ENCODE data around the gene AARSD1. TPM values are rescaled to one million over a fixed set of nuclear protein-coding genes. Genes with fewer than 3 reads are reported as not detected.
A peak's percentile ranks its signal among the peaks of the same experiment; 100 is the strongest.

The AARSD1 gene
- total and polyA plus RNA-seq, 2 experiments from 2014 or later: 25.7 to 74.4 TPM

DNA sequence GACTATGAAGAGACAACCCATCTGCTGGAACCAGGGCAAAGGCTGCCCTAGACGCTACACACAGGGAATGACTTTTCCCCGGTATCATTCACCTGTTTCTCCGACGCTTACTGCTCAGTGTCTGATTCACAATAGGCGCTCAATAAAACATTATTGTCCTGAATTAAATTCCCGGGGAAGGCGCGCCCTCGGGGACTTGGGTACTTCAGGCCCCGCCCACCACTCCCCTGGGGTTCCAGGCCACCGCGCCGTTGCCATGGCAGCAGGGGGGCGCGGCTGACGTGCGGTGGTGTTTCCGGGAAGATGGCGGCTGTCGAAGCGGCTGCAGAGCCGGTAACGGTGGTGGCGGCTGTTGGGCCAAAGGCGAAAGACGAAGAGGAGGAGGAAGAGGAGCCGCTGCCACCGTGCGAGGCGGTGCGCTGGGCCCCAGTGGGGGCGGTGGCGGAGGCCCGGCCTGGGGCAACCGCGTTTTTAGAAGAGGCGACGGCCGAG is 16.1 kb upstream of the AARSD1 start, which contains the start of gene RUNDC1:
RUNDC1 (plus strand) TSS at position 292 of the 492 bp plus-strand sequence; CDS start at position 304, 12 bp downstream.
- TF ChIP-seq, protein P1, sequence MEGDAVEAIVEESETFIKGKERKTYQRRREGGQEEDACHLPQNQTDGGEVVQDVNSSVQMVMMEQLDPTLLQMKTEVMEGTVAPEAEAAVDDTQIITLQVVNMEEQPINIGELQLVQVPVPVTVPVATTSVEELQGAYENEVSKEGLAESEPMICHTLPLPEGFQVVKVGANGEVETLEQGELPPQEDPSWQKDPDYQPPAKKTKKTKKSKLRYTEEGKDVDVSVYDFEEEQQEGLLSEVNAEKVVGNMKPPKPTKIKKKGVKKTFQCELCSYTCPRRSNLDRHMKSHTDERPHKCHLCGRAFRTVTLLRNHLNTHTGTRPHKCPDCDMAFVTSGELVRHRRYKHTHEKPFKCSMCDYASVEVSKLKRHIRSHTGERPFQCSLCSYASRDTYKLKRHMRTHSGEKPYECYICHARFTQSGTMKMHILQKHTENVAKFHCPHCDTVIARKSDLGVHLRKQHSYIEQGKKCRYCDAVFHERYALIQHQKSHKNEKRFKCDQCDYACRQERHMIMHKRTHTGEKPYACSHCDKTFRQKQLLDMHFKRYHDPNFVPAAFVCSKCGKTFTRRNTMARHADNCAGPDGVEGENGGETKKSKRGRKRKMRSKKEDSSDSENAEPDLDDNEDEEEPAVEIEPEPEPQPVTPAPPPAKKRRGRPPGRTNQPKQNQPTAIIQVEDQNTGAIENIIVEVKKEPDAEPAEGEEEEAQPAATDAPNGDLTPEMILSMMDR (conservative IDR thresholded peaks at IDR 0.05; ENCODE audit: low read depth in 2 of 2): no peak
- TF ChIP-seq STAT1 (IDR thresholded peaks at IDR 0.05; ENCODE audit: unreplicated experiment): no peak
- no peak for TF ChIP-seq EZH2phosphoT487 (IDR thresholded peaks at IDR 0.05; ENCODE audit: unreplicated experiment)
- no peak for TF ChIP-seq ZNF331 (CRISPR knock-in tag; IDR thresholded peaks at IDR 0.05; ENCODE audit: low read depth)
- TF ChIP-seq, protein P2, sequence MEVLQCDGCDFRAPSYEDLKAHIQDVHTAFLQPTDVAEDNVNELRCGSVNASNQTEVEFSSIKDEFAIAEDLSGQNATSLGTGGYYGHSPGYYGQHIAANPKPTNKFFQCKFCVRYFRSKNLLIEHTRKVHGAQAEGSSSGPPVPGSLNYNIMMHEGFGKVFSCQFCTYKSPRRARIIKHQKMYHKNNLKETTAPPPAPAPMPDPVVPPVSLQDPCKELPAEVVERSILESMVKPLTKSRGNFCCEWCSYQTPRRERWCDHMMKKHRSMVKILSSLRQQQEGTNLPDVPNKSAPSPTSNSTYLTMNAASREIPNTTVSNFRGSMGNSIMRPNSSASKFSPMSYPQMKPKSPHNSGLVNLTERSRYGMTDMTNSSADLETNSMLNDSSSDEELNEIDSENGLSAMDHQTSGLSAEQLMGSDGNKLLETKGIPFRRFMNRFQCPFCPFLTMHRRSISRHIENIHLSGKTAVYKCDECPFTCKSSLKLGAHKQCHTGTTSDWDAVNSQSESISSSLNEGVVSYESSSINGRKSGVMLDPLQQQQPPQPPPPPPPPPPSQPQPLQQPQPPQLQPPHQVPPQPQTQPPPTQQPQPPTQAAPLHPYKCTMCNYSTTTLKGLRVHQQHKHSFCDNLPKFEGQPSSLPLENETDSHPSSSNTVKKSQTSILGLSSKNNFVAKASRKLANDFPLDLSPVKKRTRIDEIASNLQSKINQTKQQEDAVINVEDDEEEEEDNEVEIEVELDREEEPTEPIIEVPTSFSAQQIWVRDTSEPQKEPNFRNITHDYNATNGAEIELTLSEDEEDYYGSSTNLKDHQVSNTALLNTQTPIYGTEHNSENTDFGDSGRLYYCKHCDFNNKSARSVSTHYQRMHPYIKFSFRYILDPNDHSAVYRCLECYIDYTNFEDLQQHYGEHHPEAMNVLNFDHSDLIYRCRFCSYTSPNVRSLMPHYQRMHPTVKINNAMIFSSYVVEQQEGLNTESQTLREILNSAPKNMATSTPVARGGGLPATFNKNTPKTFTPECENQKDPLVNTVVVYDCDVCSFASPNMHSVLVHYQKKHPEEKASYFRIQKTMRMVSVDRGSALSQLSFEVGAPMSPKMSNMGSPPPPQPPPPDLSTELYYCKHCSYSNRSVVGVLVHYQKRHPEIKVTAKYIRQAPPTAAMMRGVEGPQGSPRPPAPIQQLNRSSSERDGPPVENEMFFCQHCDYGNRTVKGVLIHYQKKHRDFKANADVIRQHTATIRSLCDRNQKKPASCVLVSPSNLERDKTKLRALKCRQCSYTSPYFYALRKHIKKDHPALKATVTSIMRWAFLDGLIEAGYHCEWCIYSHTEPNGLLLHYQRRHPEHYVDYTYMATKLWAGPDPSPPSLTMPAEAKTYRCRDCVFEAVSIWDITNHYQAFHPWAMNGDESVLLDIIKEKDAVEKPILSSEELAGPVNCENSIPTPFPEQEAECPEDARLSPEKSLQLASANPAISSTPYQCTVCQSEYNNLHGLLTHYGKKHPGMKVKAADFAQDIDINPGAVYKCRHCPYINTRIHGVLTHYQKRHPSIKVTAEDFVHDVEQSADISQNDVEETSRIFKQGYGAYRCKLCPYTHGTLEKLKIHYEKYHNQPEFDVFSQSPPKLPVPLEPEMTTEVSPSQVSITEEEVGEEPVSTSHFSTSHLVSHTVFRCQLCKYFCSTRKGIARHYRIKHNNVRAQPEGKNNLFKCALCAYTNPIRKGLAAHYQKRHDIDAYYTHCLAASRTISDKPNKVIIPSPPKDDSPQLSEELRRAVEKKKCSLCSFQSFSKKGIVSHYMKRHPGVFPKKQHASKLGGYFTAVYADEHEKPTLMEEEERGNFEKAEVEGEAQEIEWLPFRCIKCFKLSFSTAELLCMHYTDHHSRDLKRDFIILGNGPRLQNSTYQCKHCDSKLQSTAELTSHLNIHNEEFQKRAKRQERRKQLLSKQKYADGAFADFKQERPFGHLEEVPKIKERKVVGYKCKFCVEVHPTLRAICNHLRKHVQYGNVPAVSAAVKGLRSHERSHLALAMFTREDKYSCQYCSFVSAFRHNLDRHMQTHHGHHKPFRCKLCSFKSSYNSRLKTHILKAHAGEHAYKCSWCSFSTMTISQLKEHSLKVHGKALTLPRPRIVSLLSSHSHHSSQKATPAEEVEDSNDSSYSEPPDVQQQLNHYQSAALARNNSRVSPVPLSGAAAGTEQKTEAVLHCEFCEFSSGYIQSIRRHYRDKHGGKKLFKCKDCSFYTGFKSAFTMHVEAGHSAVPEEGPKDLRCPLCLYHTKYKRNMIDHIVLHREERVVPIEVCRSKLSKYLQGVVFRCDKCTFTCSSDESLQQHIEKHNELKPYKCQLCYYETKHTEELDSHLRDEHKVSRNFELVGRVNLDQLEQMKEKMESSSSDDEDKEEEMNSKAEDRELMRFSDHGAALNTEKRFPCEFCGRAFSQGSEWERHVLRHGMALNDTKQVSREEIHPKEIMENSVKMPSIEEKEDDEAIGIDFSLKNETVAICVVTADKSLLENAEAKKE (CRISPR knock-in tag; IDR thresholded peaks at IDR 0.05): no peak
- peak; percentile 73 for TF ChIP-seq CREB1 (CRISPR knock-in tag; IDR thresholded peaks at IDR 0.05; ENCODE audit: low read depth)
- no peak for TF ChIP-seq EZH2 (IDR thresholded peaks at IDR 0.05; ENCODE audit: low read depth, unreplicated experiment)
- TF ChIP-seq POLR2AphosphoS5 (IDR thresholded peaks at IDR 0.05; ENCODE audit: low read depth): peak; percentile 68

More for the DNA sequence above, 16.1 kb upstream of the AARSD1 start, which contains the start of gene RUNDC1:
- Histone ChIP-seq H3K36me3 (ENCODE audit: insufficient read depth) (no peaks in the 10 kb centered on the region), H3K4me1 (ENCODE audit: insufficient read depth) (peaks cover 16% of the 10 kb centered on the region), H3K4me3 (peak within 1 kb of the TSS; percentile 92), H4K20me1 (replicated peaks; ENCODE audit: insufficient read depth) (0 out of 2 replicates have a peak, but pooled peaks cover 4% of the 10 kb centered on the region), H3K79me2 (replicated peaks; ENCODE audit: insufficient read depth) (peaks cover 33% of the 10 kb centered on the region), H3K27me3 (ENCODE audit: insufficient read depth) (no peaks in the 10 kb centered on the region), H3K9me2 (ENCODE audit: insufficient read depth) (no peaks in the 10 kb centered on the region), H3K27ac (ENCODE audit: low read depth) (peak within 1 kb of the TSS; percentile 96), H3F3A (replicated peaks; ENCODE audit: low read depth) (peaks cover 9% of the 10 kb centered on the region; the same call in 1 of the 2 replicates), H2AFZ (peak within 1 kb of the TSS; percentile 100), H3K4me2 (peak within 1 kb of the TSS; percentile 96)
- Mint-ChIP-seq H3K27ac (peak within 1 kb of the TSS; percentile 95), H3K9me3 (no peaks in the 10 kb centered on the region; the same call in 2 of the 3 replicates), H3K4me1 (peaks cover 17% of the 10 kb centered on the region), H3K4me3 (peak within 1 kb of the TSS; percentile 96), H3K27me3 (ENCODE audit: insufficient read depth, low read depth, poor library complexity) (peaks cover 18% of the 10 kb centered on the region), H3K36me3 (ENCODE audit: low read depth) (peaks cover 9% of the 10 kb centered on the region; the same call in 2 of the 3 replicates)
- DNase-seq (ENCODE audit: low spot score) (peak; percentile 97), ATAC-seq (peak; percentile 77)

All from GM23338 (cell line).